HG03060 (cell line): ENCODE data around the gene HIPK3.
A peak's percentile ranks its signal among the peaks of the same experiment; 100 is the strongest.

Experiments
- ATAC-seq: cut with Tn5 transposase; IDR thresholded peaks from one replicate; pipeline ENCODE4 v1.9.1; 2021; ENCODE audit warnings: low read depth, moderate number of reproducible peaks; ENCODE audit not compliant: unreplicated experiment

The HIPK3 gene

DNA sequence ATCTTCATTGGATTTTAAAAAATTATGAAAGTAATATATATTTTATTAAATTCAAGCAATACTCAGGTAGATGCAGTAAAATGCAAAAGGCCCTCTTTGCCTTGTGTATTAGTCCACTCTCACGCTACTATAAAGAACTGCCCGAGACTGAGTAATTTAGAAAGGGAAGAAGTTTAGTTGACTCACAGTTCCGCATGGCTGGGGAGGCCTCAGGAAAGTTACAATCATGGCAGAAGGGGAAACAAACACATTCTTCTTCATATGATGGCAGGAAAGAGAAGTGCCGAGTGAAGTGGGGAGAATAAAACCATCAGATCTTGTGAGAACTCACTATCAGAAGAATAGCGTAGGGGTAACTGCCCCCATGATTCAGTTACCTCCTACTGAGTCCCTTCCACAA lies 130.8 kb downstream of the HIPK3 start:
- peak; percentile 37 for ATAC-seq

DNA sequence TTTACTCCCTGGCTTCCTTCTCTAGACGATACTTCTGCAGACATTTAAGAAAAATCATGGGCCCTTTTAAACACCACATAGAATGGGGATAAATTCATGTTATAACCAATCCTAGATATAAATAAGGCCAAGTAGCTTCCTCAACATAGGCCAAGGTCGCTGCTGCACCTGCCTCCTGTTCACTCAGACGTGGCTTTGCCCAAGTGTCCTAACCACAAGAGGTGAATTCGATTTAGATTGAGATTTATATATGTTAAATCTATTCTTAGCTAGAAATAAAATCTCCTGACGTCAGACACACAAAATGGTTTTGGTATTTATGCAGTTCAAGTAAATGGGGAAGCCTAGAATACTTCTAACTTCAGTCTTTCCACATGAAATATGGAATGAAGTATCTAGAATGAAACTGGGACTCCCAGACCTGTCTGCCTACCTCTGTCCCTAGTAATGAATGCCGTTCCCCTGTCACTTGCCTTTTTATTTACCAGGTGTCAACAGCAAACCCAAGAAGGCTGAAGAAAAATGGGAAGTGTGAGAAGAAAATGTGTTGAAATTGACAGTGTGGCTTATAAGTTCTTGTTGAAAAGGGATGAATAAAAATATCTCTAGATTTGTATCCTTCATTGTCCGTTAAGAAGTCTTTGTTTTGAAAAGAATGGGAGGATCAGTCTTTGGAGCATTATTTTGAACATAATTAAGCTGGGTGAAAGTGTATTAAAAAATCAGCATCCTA lies 131.8 kb downstream of the HIPK3 start:
- ATAC-seq, result no peak

DNA sequence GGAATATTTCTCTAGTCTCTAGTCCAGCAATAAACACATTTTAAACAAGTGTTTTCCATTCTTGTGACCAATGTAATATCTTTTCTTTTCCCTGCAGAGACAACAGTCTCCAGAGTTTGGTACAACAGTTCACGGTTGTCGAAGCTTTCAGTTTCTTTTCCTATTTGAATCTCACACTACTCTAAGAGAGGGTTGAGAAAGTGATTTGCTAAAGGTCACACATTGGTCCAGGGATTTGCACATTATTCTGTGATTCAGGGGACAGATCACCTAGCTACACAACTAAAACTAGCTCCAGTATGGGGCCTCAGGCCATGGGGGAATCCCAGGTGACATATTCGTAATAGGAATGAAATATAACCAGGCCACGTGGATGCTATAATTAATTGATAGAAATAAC lies 132.5 kb downstream of the HIPK3 start:
- ATAC-seq, result peak; percentile 35

DNA sequence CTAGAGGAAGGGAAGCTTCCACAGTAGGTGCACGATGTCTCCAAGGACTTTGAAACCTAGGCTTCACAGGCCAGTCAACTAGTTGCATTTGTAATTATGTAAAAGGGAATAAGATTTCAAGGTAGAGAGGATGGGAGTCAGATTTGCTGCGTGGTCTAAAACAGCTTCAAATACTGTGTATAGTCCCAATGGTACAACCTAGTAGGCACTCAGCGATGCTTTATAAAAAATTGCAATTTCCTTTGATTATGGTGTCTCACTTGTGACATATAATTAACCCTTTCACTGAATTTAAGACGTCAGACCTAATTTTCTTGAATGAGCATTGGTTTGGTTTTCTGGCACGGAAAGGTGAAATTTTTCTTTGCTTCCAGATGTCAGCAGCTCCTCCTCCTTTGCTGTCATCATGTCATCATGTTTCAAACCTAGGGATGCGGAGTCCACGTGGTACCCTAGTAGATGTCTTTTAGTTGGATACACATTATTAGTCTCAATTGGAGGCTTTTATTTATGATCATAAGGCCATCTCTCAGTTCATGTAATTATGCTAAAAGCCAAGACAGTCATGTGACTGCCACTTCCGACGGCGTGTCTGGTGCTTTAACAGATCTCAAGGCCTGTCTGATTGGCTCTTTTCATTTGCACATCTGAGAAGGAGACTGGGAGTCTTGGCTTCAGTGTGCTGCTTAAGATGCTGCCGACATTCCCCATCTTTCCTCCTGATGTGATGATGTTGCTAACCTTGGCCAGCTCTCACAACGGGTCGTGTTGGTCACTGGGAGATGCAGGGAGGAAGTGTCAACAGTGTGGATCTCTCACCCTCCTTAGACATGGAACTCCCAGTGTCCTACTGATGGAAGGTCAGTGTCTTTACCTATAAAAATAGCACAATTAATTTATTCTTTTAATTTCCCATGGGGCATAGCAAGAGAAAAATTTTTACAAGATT lies 134.0 kb downstream of the HIPK3 start:
- no peak for ATAC-seq

DNA sequence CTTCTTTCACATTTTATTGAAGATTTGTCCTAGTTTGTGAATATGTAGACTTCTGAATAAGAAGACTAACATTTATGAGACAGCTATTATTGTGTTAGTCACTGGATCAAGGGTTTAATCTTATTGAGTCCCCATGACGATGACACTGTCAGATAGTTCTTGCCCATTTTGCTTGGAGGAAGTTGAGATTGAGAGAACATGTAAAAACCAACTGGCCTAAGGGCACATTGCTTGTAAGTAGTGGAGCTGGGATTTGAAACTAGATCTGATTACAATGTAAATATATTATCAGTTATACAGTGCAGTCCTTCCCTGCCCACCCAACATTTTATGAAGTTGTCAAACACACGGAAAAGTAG lies 134.7 kb downstream of the HIPK3 start:
- ATAC-seq, result no peak

DNA sequence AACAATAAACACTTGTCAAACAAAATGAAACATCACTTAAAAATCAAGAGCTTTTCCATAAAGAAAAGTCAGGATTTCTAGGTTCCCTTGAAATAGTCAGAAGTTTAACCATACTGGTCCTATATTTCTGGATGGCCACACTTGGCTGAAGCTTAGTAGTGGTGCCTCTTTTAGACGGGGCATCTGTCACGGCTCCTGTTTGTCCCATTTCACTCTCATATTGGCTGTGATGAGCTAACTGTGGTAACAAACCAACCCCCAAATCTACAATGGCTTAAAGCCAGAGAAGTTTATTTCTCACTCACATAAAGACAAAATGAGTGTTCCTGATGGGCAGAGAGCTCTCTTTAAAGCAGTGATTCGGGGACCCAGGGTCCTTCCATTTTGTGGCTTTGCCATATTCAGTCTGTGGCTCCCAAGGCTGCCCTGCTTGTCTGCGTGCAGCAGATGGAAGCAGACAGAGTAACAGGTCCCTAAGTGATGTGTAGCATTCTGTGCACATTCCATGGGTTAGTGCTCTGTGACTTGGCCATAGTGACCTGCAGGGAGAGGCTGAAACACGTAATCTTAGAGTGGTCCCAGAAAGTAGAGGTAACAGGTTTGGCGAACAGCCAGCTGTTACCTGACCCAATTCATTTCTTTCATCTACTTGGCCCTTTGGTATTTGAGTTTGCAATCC lies 137.4 kb downstream of the HIPK3 start:
- no peak for ATAC-seq

DNA sequence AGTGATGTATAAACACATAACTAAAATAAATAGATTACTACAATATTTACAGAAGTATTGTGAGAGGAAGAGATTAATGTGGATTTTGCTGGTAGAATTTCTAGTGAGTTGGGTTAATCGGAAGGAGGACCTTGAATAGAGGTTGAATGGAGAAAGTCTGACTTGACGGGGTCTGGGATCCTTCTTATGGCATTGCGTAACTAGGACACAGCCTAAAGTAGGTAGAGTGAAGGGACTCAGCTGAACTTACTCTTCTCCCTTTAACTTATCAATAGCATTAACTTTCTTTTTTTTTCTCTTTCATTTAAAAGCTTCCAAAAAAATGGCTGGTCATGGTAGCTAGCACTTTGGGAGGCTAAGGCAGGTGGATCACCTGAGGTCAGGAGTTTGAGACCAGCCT lies 139.2 kb downstream of the HIPK3 start:
- ATAC-seq, result no peak

DNA sequence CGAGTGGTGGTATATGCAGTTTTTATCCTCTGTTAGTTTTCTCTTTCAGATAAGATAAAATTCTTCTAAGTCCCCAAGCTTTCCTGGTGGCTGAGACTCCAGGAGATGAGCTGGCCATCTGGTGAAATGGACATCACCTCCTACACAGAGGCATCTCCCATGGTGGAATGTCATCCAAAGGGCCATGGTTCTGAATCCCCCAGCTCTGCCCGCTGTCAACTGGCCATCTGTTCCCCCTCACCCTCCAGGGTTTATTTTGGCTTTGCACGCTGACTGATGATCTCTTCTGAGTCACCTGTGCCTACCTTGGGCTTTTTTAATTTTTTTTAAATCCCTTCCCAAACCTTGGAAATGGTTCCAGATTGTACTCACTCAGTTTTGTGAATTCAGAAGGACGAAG lies 142.2 kb downstream of the HIPK3 start:
- no peak for ATAC-seq

DNA sequence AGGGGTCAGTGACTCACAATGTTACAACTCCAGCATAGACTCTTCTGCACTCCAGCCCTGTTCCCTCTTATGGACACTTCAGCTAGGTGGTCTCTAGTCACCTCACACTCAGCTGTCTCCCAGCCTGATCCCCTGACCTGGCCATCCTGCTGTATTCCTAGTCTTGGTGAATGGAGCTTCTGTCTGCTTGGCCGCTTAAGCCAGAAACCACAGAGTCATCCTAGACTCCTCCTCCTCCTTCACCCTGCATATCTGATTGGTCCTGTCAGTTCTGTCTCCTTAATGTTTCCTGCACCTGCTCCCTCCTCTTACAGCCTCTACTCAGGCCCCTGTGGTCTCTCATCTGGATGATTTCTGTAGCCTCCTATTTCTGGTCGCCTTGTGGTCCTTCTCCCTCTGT lies 144.9 kb downstream of the HIPK3 start:
- no peak for ATAC-seq

DNA sequence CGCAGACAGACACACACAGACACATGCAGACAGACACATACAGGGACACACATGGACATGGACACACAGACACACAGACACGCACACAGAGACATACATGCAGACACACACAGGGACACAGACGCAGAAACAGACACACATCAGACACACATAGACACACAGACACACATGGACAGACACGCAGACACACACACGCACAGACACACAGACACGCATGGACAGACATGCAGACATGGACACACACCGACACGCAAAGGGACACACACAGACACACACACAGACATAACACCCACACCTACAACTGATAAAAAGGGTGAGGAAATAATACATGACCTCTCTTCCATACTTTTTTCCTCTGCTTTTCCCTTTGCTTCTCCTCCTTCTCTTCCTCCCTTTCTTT lies 146.2 kb downstream of the HIPK3 start:
- no peak for ATAC-seq

DNA sequence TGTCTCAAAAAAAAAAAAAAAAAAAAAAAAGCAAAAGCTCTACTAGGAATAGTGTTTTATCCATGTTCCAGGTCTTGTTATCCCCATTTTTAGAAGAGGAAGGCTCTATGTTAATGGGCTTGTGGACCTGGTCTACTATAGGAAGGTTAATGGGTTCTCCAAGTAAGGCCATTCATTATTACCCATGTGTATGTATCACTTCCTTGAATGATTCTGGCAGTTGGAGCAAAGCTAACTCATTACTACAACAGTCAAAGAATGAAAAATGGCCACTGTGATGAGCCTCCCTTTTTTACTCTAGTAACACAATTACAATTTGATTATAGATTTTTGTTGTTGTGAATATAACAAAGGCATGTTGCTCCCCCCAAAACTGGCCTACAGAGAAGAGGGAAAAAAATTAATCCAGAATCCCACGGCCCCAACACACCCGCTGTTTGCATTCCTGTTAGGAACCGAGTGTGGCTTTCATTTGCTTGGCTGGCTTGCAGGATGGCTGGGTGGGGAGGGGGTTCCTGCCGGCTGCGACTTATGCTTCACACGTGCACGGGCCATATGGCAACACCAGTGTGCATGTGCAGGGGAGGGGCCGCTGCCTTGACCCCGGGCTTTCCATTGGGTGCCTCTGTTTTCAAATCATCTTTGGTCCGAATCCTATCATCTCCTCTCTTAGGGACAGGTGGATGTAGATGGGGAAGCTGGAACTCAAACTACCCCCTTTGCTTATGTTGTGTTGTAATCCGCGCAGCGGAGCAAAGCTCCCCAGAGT lies 148.8 kb downstream of the HIPK3 start:
- no peak for ATAC-seq
